Neural progenitor cell (in vitro differentiated cells): Measurements from ENCODE around the gene FKBP14.

Experiments
- CTCF ChIP-seq: fragments of 200-600 bp; sonication (generic); IDR thresholded peaks from 2 replicates; pipeline ENCODE4 v1.5.1; 2017; ENCODE audit warnings: antibody characterized with exemption, mild to moderate bottlenecking
- EZH2 ChIP-seq: fragments of 200-600 bp; sonication (generic); IDR thresholded peaks from 2 replicates; pipeline ENCODE4 v1.6.1; 2017; ENCODE audit warnings: antibody characterized with exemption, mild to moderate bottlenecking, moderate library complexity
- EZH2phosphoT487 ChIP-seq: fragments of 200-600 bp; sonication (generic); IDR thresholded peaks from 2 replicates; pipeline ENCODE4 v1.6.1; 2017; ENCODE audit warnings: antibody characterized with exemption

GRCh38 chr7:29990931-29991330 lies 35.6 kb downstream of the FKBP14 start:
- TF ChIP-seq CTCF, result no peak
- no peak for TF ChIP-seq EZH2
- no peak for TF ChIP-seq EZH2phosphoT487
